ENCODE measurements around the gene PRKAR1B. TPM values are rescaled to one million over a fixed set of nuclear protein-coding genes. Genes with fewer than 3 reads are reported as not detected.
"Not testable (repeated sequence)": the region's sequence is repeated elsewhere in the genome, so short reads cannot be mapped to it uniquely, and the experiment has no call there.

PRKAR1B gene
- total RNA-seq, 2 donors from 2014 or later, result 15.6 to 18.4 TPM

GRCh38 chr7:641966-642365 lies 85.1 kb downstream of the PRKAR1B start:
- Histone ChIP-seq H3K9me3 (peaks cover 4% of the 10 kb centered on the region), H3K36me3 (no peaks in the 10 kb centered on the region), H3K4me1 (ENCODE audit: control insufficient read depth in 1 of 2, low read depth in 2 of 2) (no peaks in the 10 kb centered on the region), H3K27ac (no peak overlapping the region), H3K4me3 (no peak overlapping the region), H3K27me3 (replicated peaks; ENCODE audit: insufficient read depth) (no peaks in the 10 kb centered on the region)
- TF ChIP-seq CTCF (IDR thresholded peaks at IDR 0.05), result no peak
- DNase-seq (ENCODE audit: low spot score) (no peak), ATAC-seq (ENCODE audit: insufficient number of reproducible peaks, low FRiP score, low read depth) (no peak)

GRCh38 chr7:641269-641671 lies 85.8 kb downstream of the PRKAR1B start:
- ATAC-seq (ENCODE audit: insufficient number of reproducible peaks, low FRiP score, low read depth) (no peak), DNase-seq (ENCODE audit: low spot score) (no peak)
- Histone ChIP-seq H3K4me3 (no peak overlapping the region), H3K36me3 (no peaks in the 10 kb centered on the region), H3K9me3 (peaks cover 4% of the 10 kb centered on the region), H3K4me1 (ENCODE audit: control insufficient read depth in 1 of 2, low read depth in 2 of 2) (no peaks in the 10 kb centered on the region), H3K27me3 (replicated peaks; ENCODE audit: insufficient read depth) (no peaks in the 10 kb centered on the region), H3K27ac (no peak overlapping the region)
- TF ChIP-seq CTCF (IDR thresholded peaks at IDR 0.05), result no peak

DNA sequence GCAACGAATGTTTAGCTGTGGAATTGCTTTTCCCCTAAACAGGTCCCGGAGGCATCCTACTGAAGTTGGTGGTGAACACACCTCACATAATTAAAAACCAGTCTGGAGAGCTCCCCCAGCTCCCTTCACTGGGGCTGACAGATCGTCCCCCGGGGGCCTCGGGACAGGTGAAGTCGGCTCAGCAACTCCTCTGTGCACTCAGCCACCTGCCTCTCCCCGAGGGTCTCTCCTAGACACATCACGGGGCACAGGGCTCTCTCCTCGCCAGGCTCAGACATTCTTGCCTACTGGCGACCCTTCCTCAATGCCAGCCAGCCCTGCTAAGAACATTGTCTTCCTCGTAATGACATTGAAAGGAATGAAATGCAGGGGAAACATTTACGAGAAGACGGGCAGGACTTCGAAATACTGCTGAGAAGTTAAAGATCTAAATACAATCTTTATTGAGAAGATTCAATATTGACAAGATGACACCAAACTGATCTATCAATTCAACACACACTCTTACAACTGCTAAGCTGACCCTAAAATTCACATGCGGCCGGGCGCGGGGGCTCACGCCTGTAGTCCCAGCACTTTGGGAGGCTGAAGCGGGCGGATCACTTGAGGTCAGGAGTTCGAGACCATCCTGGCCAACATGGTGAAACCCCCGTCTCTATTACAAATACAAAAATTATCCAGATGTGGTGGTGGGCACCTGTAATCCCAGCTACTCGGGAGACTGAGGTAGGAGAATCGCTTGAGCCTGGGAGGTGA lies 88.6 kb downstream of the PRKAR1B start:
- Histone ChIP-seq H3K27ac (no peak overlapping the region), H3K4me3 (no peak overlapping the region), H3K36me3 (no peaks in the 10 kb centered on the region), H3K9me3 (peaks cover under 1% of the 10 kb centered on the region), H3K27me3 (replicated peaks; ENCODE audit: insufficient read depth) (no peaks in the 10 kb centered on the region), H3K4me1 (ENCODE audit: control insufficient read depth in 1 of 2, low read depth in 2 of 2) (no peaks in the 10 kb centered on the region)
- no peak for ATAC-seq (ENCODE audit: insufficient number of reproducible peaks, low FRiP score, low read depth)
- no peak for TF ChIP-seq CTCF (IDR thresholded peaks at IDR 0.05)
- no peak for DNase-seq (ENCODE audit: low spot score)

- Histone ChIP-seq H3K27ac (no peak overlapping the region), H3K36me3 (no peaks in the 10 kb centered on the region), H3K4me3 (no peak overlapping the region), H3K9me3 (no peaks in the 10 kb centered on the region), H3K4me1 (ENCODE audit: control insufficient read depth in 1 of 2, low read depth in 2 of 2) (no peaks in the 10 kb centered on the region), H3K27me3 (replicated peaks; ENCODE audit: insufficient read depth) (no peaks in the 10 kb centered on the region)
- no peak for TF ChIP-seq CTCF (IDR thresholded peaks at IDR 0.05)
- DNase-seq (ENCODE audit: low spot score) (no peak), ATAC-seq (ENCODE audit: insufficient number of reproducible peaks, low FRiP score, low read depth) (no peak)
Measured at GRCh38 chr7:637826-638225, 89.3 kb downstream of the PRKAR1B start.

DNA sequence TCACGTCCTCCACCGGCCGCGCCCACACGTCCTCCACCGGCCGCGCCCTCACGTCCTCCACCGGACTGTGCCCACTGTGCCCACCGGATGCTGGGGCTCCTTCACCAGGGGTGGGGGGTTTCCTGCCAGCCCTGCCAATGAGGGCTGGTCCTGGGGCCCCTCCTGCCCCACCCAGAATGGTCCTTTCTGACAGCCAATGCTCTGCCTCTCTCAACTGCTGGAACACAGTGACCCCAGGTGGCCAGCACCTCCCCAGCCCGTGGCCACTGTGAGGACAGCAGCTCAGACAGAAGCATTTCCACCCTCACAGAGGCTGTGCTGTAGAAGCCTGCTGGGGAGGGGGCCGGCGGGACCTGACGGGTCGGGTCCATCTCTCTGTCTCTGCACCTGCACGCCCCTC lies 90.7 kb downstream of the PRKAR1B start:
- Histone ChIP-seq H3K36me3 (no peaks in the 10 kb centered on the region), H3K4me3 (no peak overlapping the region), H3K4me1 (ENCODE audit: control insufficient read depth in 1 of 2, low read depth in 2 of 2) (no peaks in the 10 kb centered on the region), H3K27ac (no peak overlapping the region), H3K9me3 (no peaks in the 10 kb centered on the region), H3K27me3 (replicated peaks; ENCODE audit: insufficient read depth) (no peaks in the 10 kb centered on the region)
- no peak for ATAC-seq (ENCODE audit: insufficient number of reproducible peaks, low FRiP score, low read depth)
- DNase-seq (ENCODE audit: low spot score), result no peak
- TF ChIP-seq CTCF (IDR thresholded peaks at IDR 0.05), result peak; percentile 56

DNA sequence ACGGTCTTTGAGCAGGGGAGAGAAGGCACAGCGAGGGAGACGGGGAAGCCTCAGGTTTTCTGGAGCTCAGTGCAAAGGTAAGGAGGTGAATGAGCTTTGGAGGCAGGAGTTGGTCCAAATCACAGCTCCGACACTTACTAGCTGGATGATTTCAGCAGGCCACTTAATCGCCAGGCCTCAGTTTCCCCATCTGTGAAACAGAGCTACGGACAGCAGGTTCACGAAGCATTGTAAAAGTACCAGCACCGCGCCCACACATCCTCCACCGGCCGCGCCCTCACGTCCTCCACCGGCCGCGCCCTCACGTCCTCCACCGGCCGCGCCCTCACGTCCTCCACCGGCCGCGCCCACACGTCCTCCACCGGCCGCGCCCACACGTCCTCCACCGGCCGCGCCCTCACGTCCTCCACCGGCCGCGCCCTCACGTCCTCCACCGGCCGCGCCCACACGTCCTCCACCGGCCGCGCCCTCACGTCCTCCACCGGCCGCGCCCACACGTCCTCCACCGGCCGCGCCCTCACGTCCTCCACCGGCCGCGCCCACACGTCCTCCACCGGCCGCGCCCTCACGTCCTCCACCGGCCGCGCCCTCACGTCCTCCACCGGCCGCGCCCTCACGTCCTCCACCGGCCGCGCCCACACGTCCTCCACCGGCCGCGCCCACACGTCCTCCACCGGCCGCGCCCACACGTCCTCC lies 91.2 kb downstream of the PRKAR1B start:
- ATAC-seq (ENCODE audit: insufficient number of reproducible peaks, low FRiP score, low read depth); H3K36me3 ChIP-seq; H3K9me3 ChIP-seq; H3K4me3 ChIP-seq; H3K27ac ChIP-seq; H3K4me1 ChIP-seq (ENCODE audit: control insufficient read depth in 1 of 2, low read depth in 2 of 2); H3K27me3 ChIP-seq (replicated peaks; ENCODE audit: insufficient read depth); DNase-seq (ENCODE audit: low spot score): not testable (repeated sequence)

Data from thoracic aorta (tissue), 2 donors.